ENCODE results near the gene GPR101.

GPR101 gene, protein sequence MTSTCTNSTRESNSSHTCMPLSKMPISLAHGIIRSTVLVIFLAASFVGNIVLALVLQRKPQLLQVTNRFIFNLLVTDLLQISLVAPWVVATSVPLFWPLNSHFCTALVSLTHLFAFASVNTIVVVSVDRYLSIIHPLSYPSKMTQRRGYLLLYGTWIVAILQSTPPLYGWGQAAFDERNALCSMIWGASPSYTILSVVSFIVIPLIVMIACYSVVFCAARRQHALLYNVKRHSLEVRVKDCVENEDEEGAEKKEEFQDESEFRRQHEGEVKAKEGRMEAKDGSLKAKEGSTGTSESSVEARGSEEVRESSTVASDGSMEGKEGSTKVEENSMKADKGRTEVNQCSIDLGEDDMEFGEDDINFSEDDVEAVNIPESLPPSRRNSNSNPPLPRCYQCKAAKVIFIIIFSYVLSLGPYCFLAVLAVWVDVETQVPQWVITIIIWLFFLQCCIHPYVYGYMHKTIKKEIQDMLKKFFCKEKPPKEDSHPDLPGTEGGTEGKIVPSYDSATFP

DNA sequence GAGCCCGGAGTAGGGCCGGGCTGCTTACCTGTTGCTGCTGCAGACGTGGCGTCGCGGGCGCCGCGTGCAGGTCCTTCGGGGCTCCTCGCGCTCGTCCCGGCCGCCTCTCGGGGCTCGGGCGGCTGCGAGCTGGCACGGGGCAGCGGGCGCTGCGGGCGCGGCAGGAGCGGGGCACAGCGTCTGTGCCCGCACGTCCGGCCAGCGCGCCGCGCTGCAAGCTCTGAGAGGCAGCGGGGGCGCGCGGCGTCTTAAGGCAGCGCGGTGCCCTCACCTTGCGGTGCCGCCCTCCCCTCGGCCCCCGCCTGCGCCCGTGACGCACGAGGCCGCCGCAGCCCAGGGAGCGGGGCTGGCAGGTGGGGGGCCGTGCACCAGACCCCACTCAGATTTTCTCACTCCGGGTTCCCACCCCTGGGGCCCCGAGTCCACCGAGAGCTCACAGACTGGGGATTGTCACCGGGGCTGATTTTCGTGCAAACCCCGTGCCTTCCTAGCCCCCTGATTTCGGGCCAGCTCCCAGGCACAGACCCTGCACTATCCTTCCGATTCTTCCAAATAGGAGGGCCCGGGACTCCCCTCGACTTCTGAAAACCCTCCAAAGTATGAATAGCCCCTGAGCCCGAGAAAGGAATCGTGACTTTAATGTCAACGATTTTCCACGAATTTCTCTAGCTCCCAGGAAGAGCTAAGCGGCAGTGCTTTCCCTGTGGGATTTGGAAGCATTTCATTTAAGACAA is at the start of gene GPR101:
GPR101 (minus strand) TSS at position 222 of the 734 bp plus-strand sequence. CDS start 2,321 bp downstream, outside the sequence.
- DNase-seq = peak in 2 of 6 experiments; percentile 0 to 4

DNA sequence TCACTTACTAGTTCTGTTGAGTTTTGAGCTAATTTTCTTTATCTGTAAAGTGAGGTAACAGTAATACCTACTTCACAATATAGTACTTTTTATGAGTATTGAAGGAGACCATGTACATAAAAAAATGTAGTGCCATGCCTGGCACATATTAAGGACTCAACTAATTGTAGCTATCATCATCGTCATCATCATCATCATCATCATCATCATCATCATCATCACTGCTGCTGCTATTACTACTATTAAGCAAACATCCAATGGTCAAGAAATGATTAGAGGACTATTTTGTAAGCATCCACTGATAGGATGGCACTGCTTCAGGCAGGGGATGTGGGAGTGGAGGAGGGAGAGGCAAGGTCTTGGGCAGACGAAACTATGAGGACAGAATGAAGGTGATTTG is 47.4 kb upstream of the GPR101 start:
- no peak for DNase-seq

DNA sequence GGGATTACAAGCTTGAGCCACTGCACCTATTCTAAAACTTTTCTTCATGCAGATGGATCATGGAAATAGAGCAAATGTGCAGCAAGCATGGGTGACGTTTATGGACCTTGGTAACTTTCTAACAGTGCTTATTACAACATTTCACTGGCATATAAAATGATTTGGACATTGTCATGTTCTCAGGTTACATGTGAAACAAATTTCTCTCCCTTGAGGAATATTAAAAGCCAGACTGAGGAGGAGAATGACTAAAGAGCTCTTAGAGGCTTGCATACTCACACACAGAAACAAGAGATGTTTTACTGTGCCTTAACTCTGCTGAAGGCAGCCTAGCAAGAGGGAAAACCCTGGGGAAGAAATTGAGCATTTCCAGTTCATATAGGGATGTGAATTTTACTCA is 38.6 kb upstream of the GPR101 start:
- DNase-seq = no peak

DNA sequence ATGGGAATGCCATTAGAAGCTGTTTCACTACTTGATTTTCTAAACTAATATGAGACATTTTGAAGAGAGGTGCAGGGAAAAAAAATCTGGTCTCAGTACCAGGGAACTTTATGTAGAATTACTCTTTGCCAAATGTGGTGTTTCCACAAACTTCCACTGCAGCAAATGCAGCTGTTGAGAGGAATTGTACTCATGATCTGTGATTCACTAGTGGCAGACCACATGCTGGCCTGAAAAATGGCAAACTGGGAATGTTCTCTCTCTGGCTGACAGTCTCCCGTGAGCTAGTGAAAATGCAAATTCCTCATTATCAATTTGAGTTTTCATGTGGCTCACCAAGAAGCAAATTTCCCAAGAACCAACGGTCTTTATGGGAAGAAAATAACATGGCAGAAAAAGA is 37.8 kb upstream of the GPR101 start:
- DNase-seq = no peak

DNA sequence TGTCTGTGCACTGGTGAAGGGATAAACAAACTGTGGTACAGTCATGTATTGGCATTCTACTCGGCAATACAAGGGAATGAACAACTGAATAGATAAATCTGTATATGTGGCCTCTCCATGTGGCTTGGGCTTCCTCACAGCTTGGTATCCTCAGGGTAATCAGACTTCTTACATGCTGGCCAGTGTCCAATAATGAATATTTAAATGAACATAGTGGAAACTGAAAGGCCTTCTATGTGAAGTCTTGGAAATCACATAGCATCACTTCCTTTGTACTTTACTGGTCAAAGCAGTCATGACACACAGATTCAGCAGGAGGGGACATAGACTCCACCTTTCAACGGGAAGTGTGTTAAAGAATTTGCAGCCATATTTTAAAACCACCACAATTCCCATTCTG is 33.4 kb upstream of the GPR101 start:
- DNase-seq = no peak

DNA sequence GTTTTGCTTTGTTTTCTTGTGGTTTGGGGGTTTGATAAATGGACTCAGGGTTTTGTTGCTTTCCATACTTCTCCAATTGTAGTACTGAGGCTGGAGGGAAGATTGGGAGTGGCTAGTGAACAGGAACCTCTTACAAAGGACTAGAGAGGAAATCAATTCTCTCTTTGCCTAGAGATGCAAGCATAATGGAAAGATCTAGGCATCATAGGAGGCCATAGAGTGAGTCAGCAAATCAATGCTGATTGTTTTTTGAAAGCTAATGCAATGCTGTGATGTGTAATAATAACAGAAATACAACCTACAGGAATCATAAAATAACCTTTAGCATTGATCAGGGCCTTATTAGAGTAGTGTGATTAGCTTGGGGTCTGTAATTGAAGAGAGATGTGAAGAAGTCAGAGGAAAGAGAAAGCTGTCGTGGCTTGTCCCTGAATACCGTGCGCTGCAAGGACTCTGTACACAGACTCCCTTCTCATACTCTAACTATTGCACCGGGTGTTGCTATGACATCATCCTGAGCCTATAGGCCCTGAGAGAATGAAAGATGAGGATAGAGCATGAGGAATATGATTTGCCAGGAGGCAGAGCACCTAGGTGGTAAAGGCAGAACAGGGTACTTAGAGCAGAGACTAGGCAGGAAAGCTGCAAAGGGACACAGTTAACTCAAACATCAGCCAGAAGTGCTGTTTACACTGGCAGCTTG is 29.3 kb upstream of the GPR101 start:
- no peak for DNase-seq

DNA sequence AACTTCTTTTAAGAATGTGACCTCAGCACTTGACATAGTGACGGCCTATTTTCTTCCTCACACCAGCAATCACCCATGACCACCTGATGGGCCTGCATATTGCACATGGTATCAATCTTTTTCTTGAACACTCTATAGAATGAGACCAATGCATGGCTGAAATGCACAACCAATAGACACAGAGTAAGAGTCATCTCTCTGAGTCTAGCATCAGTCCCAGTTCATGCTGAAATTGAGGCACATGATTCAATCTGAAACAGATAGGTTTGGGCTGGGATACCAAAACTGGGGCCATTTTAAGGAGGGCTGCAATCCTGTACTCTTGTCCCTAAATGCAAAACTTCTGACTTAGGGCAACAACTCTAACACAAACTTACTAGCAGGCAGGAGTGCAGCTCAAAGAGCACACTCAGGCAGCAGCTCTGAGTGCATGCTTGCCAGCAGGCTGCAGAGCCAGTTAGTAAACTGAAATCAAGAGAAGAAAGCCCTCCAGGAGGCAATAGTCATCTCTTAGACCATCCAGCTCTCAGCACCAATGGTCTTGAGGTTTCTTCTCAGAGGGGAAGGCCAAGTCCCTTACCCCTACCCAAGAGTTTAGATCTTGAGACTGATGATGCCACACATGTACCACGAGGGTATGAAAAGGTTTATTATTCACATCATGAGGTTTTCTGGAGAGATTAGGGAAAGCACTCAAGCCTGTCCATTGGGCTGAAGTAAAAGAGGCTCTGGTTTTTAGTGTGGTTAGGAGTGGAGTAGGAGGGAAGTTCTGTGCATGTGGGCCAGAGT is 24.7 kb upstream of the GPR101 start:
- DNase-seq = no peak

DNA sequence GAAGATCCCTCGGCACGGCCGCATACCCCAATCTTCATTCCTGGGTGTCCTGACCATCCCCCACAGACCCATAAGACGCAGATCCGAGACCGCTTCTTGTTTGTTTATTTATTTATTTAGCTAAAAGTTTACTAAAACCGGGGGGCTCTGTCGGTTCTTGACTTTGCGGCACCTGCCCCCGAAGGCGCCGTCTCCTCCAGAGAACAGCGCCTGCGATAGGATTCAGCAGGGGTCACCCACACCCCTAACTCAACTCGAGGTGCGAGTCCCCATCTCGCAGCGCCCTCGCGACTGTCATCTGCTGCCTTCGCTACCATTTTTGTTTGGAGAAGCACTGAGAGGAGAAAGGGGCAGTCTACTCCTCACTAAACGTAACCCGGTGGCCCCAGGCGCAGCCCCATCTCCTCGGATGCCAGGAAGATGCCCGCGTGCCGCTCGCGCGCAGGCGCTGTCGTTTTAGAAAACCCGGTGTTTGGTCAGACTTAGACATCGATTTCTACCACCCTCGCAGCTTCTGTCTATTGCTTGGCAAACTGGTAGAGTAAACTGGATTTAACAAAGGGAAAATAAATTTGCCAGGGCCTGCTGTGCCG is 18.9 kb upstream of the GPR101 start:
- peak in 5 of 6 experiments; percentile 0 to 58 (median 34) for DNase-seq

DNA sequence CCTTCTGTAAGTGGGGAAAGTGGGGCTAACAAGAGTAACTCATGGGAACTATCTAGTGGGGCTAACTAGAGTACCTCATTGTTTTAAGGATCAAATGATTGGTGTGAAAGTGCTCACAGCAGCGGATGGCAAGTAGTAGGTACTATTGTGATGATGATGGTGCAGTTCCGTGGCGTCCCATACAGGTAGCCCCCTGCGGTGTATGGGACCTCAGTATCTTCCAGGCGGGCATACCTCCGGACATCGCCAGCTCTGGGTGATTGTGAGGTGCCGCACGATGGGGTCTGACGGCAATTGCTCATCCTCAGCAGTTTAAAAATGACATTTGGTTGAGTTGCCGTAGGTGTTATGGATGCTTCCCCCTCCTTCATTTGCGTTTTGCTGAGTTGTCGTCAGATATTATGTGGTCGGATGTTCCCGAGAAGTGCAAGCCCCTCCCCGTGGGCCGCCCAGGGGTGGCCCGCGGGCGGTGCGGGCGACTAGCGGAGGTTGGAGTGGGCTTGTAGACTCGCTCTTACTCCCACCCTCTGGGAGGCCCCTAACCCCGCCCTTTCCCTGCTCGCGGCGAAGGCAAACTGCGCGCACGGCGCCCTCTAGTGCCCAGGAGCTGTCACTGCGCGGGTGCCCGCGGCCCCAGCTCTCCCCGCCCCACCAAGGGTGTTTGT is 18.3 kb upstream of the GPR101 start:
- peak; percentile 60 to 80 (median 70) for DNase-seq

DNA sequence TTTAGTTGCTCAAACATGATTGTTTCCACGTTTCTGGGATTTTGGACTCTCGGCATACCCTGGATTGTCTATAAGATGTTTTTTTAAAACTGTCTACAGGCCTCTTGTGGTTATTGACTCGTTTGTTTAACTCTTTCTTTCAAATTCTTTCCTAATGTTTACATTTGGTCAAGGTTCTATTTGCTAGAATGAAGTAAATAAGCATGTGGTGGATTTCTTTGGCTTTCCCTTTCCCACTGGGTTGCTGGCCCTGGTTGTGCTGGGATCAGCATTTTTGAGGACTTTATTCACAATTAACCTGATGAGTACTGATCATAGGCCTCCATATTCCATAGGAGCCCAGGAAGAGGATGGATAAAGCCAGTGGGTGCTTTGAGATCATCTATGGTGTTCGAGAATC is 11.1 kb upstream of the GPR101 start:
- DNase-seq = no peak

DNA sequence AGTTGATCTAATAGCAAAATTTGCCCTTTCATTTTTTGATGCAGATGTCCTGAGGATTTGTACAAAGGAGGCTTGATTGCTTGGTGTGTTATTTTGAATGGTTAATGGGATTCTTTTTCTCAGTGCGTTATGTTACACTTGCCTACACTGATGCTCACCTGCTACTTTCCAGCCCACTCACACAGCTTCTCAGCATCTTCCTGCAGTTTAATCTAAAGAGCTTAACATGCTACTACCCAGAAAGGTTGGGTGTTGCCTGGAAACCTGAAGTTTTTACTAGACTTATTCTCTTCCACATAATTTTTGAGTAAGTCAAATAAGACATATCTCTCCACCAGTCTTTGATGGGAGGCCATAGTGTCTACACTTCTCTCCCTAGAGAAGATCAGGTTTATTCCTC is 9.9 kb upstream of the GPR101 start:
- no peak for DNase-seq

DNA sequence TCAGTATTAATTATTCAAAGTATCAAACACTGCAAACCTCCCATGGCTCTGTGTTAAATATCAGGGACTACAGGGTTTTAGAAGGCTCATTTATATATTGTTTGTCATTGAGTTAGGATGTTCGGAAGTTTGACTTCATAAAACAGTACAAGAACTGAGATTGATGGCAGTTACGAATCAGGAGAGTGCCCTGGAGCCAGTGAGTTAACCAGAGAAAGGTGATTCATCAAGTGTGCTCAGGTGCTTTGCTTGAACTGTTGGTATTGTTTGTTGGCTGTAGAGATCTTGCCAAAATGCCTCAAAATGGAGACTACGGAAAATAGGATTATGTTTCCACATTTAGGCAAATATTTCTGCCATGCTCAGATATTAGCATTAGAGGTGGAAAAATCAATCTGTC is 7.5 kb upstream of the GPR101 start:
- no peak for DNase-seq

DNA sequence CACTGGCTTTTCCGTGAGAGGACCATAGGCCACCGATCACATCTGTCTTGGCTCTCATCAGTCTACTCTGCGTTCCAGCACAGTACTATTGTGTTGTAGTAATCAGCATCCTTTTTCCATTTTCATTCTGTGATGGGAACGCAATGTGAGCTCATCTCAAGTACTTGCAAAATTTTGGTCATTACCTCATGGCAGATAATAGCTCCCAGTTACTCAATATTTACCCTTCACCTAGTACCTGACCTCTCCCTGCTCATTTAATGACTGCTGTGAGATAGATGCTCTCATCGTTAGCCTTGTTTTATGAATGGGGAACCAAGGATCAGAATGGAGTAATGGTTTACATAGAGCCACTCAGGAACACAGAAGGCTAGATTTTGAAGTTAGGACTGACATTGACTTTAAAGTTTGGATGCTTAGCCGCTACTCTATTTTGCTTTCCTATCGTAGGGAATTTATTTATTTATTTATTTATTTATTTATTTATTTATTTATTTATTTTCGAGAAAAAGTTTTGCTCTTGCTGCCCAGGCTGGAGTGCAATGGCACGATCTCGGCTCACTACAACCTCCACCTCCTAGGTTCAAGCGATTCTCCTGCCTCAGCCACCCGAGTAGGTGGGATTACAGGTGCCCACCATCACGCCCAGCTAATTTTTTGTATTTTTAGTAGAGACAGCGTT is 6.5 kb upstream of the GPR101 start:
- no peak for DNase-seq

DNA sequence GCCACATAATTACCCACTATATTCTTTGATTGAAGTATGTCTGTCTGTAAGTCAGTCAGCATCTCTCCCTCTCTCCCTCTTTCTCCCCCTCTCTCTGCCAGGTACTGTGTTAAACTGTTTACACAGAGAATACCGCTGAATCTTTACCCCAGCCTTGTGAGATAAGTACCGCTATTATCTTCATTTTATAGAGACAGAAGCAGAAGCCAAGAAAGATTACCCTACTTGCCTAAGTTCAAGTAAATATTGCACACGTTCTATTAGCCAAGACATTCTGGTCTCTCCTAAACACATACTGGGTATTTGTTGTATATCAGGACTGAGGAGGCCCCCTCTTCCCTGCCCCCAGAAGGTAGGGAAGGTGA is 695 bp upstream of the GPR101 start:
- DNase-seq = no peak

DNA sequence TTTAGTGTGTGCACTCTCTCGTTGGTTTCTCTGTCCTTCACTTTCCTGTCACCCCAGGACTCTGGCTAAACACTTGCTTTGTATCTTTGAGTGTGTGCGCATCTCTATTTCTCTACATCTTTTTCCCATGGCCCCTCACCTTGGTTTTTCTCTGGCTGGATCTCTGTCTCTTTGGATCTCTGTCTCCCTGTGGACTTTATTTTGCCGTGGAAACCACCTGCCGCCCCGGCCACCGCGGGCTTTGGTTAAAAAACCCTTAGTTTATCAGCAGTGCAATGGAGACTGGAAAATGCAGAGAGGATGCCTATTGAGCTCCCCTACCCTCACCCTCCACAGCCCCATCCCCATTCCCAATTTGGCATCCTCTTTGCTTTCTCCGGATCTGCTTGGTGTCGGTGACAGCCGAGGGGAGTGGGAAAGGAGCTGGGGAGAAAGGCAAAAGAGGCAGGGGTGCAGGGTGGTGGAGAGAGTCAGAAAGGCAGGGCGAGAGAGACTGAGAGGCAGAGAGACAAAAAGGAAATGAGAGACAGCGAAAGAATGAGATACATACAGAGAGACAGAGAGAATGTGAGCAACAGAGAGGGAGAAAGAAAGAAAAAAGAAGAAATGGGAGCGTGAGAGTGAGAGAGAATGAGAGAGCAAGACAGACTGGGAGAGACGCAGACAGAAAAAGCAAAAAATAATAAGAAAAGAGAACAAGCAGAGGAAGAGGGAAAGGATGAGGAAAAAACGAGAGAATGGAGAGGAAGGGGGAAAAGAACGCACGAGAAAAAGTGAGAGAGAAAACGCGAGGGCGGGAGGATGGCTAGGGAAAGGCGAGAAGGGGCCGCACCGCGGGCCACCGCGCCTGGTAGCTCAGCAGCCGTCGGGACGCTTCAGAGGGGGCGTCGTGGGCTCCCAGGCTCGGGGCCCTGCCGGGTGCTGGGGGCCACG is 688 bp downstream of the GPR101 start:
- DNase-seq = no peak

DNA sequence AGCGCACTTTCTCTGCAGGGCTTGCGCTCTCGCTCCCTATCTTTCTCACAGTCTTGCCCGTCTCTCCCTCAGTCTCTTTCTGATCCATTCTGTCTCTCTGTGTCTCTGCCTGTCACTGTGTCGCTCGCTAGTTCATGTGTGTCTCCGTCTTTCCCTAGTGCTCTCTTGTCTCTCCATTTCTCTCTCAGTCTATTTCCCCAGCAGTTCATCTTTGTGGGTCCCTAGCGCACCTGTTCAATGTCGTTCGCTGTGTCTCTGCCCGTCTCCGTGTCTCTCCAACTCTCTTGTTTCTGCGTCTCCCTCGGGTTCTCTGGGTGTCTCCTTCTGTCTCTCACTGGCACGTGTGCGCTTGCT is 1.5 kb downstream of the GPR101 start:
- DNase-seq = no peak

DNA sequence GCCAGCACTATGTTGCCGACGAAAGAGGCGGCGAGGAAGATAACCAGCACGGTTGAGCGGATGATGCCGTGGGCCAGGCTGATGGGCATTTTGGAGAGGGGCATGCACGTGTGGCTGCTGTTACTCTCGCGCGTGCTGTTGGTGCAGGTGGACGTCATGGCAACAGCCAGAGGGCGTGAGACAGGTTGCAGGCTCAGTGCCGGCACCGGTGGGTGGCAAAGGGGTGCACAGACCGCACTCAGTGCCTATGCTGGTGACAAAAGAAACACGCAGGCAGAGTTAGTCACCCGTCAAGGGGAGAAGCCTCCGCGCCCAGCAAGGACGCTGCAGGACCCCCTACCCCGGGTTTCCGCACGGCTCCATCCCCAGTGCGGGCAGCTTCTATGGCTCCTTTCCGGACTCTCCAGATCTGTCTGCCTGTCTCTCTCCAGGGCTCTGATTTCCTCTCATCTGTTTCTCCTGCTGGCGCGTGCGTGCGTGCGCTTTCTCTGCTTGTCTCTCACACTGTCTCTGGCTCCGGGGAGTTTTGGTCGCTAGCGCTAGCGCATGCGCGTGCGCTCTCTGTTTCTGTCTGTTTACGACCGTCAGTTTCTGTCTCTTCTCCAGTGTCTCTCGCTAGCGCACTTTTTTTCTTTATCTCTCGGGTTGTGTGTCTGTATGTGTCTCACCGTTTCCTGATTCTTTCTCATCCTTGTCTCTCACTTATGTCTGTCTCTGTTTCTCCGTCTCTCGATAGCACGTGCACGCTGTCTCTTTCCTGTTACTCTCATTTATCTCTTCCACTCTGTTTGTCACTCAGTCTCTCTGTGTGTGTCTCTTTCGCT is 2.1 kb downstream of the GPR101 start:
- DNase-seq = peak in 4 of 6 experiments; percentile 4 to 38 (median 18)

DNA sequence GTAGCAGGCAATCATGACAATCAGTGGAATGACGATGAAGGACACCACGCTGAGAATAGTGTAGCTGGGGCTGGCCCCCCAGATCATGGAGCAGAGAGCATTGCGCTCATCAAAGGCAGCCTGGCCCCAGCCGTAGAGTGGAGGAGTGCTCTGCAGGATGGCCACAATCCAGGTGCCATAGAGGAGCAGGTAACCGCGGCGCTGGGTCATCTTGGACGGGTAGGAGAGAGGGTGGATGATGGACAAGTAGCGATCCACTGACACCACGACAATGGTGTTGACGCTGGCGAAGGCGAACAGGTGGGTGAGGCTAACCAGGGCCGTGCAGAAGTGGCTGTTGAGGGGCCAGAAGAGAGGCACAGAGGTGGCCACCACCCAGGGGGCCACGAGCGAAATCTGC is 2.8 kb downstream of the GPR101 start:
- DNase-seq = no peak

DNA sequence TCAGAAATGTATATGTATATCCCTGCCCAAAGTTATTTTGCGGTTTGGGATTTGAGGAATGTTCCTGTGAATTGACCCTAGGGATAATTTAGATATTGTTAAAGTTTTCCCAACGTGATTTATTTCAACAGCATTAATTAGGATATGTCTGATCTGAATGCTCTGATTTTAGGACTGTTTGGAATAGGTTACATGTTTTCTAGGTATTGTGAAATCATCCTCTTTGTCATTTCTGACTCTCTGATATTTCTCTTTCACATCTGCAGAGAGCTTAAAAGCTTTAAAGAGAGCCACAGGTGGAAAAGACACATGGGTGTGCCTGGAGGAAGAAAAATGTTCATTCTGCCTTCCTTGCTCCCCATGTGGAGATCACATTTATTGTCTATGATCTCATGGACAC is 5.1 kb downstream of the GPR101 start:
- DNase-seq = no peak

Measured in stimulated activated naive CD4-positive, alpha-beta T cell (primary cell).